ENCODE data around the gene A2ML1.
"Not testable (repeated sequence)": the region's sequence is repeated elsewhere in the genome, so short reads cannot be mapped to it uniquely, and the experiment has no call there.

A2ML1 gene

DNA sequence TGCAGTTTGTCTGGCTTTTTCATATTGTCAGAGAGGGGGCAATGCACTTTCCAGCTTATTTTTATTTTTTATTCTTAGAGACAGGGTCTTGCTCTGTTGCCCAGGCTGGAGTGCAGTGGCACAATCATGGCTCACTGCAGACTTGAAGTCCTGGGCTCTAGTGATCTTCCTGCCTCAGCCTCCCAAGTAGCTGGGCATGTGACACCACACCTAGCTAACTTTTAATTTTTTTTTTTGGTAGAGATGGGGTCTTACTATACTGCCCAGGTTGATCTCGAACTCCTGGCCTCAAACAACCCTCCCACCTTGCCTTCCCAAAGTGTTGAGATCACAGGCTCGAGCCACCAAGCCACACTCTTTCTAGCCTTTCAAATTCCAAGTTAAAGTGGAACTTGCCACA, 3.9 kb upstream of the A2ML1 start:
- no peak for FAIRE-seq

DNA sequence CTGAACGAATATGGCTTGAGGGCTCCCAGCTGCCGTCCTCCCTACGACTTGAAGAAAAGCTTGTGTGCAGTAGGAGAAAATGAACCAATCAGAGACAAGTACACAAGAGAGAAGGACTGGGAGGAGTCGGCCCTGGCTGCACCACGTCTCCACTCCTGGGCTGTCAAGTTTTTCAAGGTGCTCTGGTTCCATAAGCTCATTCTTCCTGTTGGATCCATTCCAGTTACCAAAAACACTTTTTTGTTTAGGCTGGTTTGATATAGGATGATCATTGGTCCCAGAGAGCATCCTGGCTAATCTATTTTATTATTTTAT, 2.8 kb upstream of the A2ML1 start:
- no peak for FAIRE-seq

- FAIRE-seq = not testable (repeated sequence)
Observed at GRCh38 chr12:8820676-8821407, 1.6 kb upstream of the A2ML1 start.

GRCh38 chr12:8821591-8821990, 830 bp upstream of the A2ML1 start:
- no peak for FAIRE-seq

- FAIRE-seq = no peak
Observed at GRCh38 chr12:8823565-8824300, 1.3 kb downstream of the A2ML1 start.

- no peak for FAIRE-seq
Observed at GRCh38 chr12:8827551-8828256, 5.3 kb downstream of the A2ML1 start.

- FAIRE-seq = no peak
Observed at GRCh38 chr12:8828257-8829124, 6.1 kb downstream of the A2ML1 start.

DNA sequence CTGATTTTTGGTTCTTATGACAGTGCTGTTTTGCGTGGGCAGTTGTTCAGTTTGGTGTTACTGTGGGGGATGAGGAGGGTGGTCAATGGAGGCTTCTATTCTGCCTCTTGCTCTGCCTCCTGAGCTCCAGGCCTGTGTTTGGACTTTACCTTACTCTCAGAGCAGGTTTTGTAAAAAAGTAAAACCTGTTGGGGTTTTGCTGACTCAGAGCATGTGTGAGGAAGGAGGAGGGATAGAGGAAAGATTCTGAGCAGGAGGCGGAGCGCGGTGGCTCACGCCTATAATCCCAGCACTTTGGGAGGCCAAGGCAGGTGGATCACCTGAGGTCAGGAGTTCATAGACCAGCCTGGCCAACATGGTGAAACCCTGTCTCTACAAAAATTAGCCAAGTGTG, 6.7 kb downstream of the A2ML1 start:
- no peak for FAIRE-seq

- FAIRE-seq = no peak
Observed at GRCh38 chr12:8829621-8830020, 7.2 kb downstream of the A2ML1 start.

DNA sequence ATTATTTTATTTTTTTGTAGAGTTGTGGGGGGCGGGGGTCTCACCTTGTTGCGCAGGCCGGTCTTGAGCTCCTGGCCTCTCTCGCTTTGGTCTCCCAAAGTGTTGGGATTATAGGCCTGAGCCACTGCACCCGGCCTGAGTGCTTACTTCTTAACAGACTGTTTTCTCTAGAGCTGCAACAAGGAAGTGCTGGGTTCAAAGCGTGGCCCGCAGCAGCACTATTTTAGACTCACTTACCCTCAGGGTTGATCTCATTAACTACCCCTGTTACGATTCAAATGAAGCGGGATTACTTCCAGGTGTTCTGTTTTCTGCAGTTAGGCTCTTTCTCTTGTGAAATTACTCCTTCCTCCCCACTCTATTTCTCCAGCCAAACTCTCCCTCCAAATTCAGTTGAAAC, 8.7 kb downstream of the A2ML1 start:
- no peak for FAIRE-seq

DNA sequence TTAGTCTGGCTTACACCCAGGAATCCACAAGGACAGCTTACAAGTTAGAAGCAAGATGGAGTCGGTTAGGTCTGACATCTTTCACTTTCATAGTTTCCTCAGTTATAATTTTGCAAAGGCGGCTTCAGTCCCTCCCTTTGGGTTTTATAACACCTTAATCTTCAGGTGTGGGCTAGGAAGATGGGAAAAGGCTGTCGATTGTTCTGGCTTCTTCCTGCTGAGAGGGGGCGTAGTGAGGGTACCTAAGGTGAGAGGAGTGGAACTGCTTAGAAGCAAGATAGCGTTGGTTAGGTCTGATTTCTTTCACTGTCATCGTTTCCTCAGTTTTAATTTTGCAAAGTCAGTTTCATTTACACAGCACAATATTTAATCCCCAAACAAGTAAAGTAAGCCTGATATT, 10.1 kb downstream of the A2ML1 start:
- FAIRE-seq = no peak

DNA sequence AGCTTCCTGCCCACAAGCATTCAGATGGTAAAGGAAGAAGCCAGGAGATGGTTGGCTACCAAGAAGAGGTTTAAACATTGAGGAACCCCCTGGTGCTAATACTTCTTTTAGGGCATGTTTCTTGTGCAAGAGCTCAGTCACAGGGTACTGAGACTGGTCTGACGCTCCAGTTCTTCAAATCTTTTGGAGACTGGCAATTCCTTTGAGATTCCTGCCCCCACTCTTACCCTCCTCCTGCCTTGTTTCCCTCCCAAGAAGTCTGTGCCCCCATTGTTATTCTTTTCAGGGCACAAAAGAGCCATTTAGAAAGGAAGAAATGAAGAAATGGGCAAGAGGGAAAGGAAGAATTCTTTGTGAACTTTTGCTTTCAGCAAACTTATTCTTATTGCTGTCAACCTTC, 11.8 kb downstream of the A2ML1 start:
- no peak for FAIRE-seq

DNA sequence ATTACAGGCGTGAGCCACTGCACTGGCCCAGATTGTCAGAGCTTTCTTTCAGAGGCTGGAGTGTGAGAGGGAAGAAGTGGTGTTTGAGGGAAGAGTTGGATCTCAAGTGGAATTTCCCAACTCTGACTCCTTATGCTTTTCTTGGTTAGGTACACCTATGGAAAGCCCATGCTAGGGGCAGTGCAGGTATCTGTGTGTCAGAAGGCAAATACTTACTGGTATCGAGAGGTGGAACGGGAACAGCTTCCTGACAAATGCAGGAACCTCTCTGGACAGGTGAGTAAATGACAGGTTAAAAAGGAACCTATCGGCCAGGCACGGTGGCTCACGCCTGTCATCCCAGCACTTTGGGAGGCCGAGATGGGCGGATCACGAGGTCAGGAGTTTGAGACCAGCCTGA, 14.9 kb downstream of the A2ML1 start:
- no peak for FAIRE-seq

DNA sequence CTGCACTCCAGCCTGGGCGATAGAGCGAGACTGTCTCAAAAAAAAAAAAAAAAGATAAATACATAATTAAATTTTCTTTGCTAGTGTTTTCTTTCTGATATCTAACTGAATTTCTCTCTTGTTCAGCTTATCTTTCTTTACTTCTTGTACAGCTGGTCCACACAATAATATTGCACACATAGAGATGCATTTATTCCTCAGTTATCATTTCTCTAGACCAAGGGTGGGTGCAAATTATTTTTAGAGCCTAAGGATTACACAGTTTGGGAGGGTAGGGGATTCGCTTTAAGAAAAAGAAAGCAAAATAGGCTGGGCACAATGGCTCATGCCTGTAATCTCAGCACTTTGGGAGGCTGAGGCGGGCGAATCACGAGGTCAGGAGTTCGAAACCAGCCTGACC, 17.9 kb downstream of the A2ML1 start:
- FAIRE-seq = no peak

- no peak for FAIRE-seq
Observed at GRCh38 chr12:8840938-8841633, 18.7 kb downstream of the A2ML1 start.

- no peak for FAIRE-seq
Observed at GRCh38 chr12:8841778-8842177, 19.4 kb downstream of the A2ML1 start.

DNA sequence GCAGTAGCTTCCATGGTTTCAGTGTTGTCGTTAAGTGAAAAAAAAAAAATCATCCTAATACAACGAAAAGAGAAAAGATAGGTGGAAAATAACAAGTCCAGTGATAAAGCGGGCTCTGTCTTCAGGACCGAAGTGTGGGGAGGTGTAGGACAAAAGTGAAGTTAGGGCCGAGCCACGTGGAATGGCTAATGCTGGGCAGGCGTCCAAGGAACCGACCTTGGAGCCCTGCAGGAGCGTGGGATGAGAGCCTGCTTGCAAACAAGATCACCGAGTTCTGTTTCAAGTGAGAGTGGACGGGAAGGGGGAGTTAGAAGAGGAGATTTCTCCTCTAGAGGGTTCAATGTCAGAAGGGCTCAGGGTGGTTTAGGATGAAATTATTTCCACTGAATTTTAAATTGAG, 22.2 kb downstream of the A2ML1 start:
- FAIRE-seq = no peak

- FAIRE-seq = no peak
Observed at GRCh38 chr12:8846305-8846704, 23.9 kb downstream of the A2ML1 start.

DNA sequence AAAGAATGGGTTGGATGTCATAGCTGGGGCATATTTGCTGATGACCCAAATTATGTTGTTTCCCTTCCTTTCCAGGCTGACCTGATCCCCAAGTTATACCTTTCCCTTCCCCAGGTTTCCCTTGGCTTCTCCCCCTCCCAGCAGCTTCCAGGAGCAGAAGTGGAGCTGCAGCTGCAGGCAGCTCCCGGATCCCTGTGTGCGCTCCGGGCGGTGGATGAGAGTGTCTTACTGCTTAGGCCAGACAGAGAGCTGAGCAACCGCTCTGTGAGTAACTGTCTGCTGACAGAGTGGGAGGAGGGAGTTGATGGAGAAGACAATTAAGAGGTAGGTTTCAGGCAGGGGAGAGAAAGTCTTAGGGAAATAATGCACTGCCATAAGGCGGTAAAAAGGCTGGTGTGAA, 25.0 kb downstream of the A2ML1 start:
- FAIRE-seq = no peak

- FAIRE-seq = no peak
Observed at GRCh38 chr12:8849876-8850275, 27.5 kb downstream of the A2ML1 start.

GRCh38 chr12:8852119-8852518, 29.7 kb downstream of the A2ML1 start:
- no peak for FAIRE-seq

DNA sequence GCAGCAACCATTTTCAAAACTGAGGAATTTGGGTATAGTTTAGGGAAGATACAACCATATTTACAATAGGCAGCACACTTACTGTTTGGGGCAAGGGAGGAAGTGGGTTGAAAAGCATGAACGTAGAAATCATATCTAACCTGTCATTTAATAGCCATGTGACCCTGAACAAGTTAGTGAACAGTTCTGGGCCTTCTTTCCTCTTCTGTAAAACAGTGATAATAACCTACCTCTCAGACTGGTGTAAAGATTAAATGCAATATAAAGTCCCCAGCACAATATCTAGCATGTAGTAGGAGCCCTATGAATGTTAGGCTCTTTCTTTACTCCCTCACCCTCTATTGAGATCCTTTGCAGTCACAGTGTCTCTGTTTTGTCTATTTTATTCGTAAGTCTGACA, 33.5 kb downstream of the A2ML1 start:
- no peak for FAIRE-seq
